IMR-90 (cell line): Measurements from ENCODE around the gene GNAZ. TPM values are rescaled to one million over a fixed set of nuclear protein-coding genes. Genes with fewer than 3 reads are reported as not detected.

Experiments
- ATAC-seq: fragments of 200-7000 bp; cut with Tn5 transposase; 2 replicates; pipeline ENCODE4 v1.9.1; 2020; ENCODE audit warnings: low read depth, mild to moderate bottlenecking, moderate library complexity
- BruUV-seq: library from RNA; stranded (reverse); fragments of 400-500 nt; replicated peaks from 2 replicates; lab custom pipeline; 2021; lab: Mats Ljungman, UMichigan
- CTCF ChIA-PET: fragments of 300-600 bp; formaldehyde crosslinking; extraction: SDS; loops from one replicate; lab custom pipeline; 2021; ENCODE audit warnings: antibody characterized with exemption; lab: Yijun Ruan, JAX
- POLR2A ChIA-PET: fragments of 300-600 bp; sonication (Branson Sonifier 250); formaldehyde crosslinking; loops from one replicate; lab custom pipeline; 2022; ENCODE audit warnings: antibody characterized with exemption; ENCODE audit not compliant: unreplicated experiment; lab: Charles Lee
- DNase-seq: peaks from one replicate; pipeline ENCODE4 v3.0.0; 2013
- H2AFZ ChIP-seq: replicated peaks from 2 replicates; pipeline ENCODE3; 2013; ENCODE audit warnings: low read length, mild to moderate bottlenecking; ENCODE audit not compliant: poor library complexity
- H2AK5ac ChIP-seq: 2 replicates; pipeline ENCODE4 v1.6.1; 2013; ENCODE audit warnings: low read depth, low read length, inconsistent platforms
- H2AK9ac ChIP-seq: replicated peaks from 2 replicates; pipeline ENCODE3; 2013; ENCODE audit warnings: mild to moderate bottlenecking, low read depth, low read length, moderate library complexity; ENCODE audit not compliant: poor library complexity
- H2BK120ac ChIP-seq: 2 replicates; pipeline ENCODE4 v1.6.1; 2013; ENCODE audit warnings: low read depth, low read length, inconsistent platforms
- H2BK15ac ChIP-seq: 3 replicates; pipeline ENCODE4 v1.6.1; 2013; ENCODE audit warnings: low read depth, low read length, inconsistent platforms
- H2BK20ac ChIP-seq: 2 replicates; pipeline ENCODE4 v1.6.1; 2013; ENCODE audit warnings: low read depth, mild to moderate bottlenecking, inconsistent platforms, low read length, moderate library complexity
- H2BK5ac ChIP-seq: 2 replicates; pipeline ENCODE4 v1.6.1; 2013; ENCODE audit warnings: mild to moderate bottlenecking, low read depth, low read length, inconsistent platforms; ENCODE audit not compliant: poor library complexity, severe bottlenecking
- H3K14ac ChIP-seq: replicated peaks from 2 replicates; pipeline ENCODE4 v1.6.1; 2013; ENCODE audit warnings: low read depth, low read length, inconsistent platforms
- H3K18ac ChIP-seq: 2 replicates; pipeline ENCODE4 v1.6.1; 2013; ENCODE audit warnings: low read depth, low read length, control low read depth
- H3K23ac ChIP-seq: 2 replicates; pipeline ENCODE4 v1.6.1; 2013; ENCODE audit warnings: low read depth, low read length, inconsistent platforms
- H3K27ac ChIP-seq: 2 replicates; pipeline ENCODE4 v1.5.1; 2013; ENCODE audit warnings: mild to moderate bottlenecking, control low read depth, low read length; ENCODE audit not compliant: insufficient read depth
- H3K27me3 ChIP-seq: 2 replicates; pipeline ENCODE4 v1.6.1; 2013; ENCODE audit warnings: low read length; ENCODE audit not compliant: control insufficient read depth, insufficient read depth
- H3K36me3 ChIP-seq: 2 replicates; pipeline ENCODE4 v1.6.1; 2013; ENCODE audit warnings: low read length, mixed read lengths; ENCODE audit not compliant: control insufficient read depth, insufficient read depth
- H3K4ac ChIP-seq: 2 replicates; pipeline ENCODE4 v1.6.1; 2013; ENCODE audit warnings: low read depth, low read length, inconsistent platforms
- H3K4me1 ChIP-seq: 2 replicates; pipeline ENCODE4 v1.6.1; 2013; ENCODE audit warnings: low read length, mixed read lengths; ENCODE audit not compliant: control insufficient read depth, insufficient read depth
- H3K4me2 ChIP-seq: 2 replicates; pipeline ENCODE4 v1.6.1; 2013; ENCODE audit warnings: low read depth, mild to moderate bottlenecking, control low read depth, low read length, moderate library complexity
- H3K4me3 ChIP-seq: 2 replicates; pipeline ENCODE4 v1.5.1; 2013; ENCODE audit warnings: low read depth, mild to moderate bottlenecking, control low read depth, low read length, moderate library complexity; ENCODE audit not compliant: insufficient read depth
- H3K56ac ChIP-seq: 2 replicates; pipeline ENCODE4 v1.6.1; 2013; ENCODE audit warnings: low read length, inconsistent platforms; ENCODE audit not compliant: insufficient read depth; ENCODE audit errors: extremely low read depth
- H3K79me1 ChIP-seq, 2 experiments: 2 replicates each; pipeline ENCODE4 v1.6.1; 2013; ENCODE audit warnings: low read length in 2 of 2, inconsistent platforms in 1 of 2, low read depth in 1 of 2
- H3K9ac ChIP-seq: 2 replicates; pipeline ENCODE4 v1.6.1; 2013; ENCODE audit warnings: low read depth, low read length, control low read depth
- H3K9me1 ChIP-seq: 2 replicates; pipeline ENCODE4 v1.6.1; 2013; ENCODE audit warnings: low read length, inconsistent platforms; ENCODE audit not compliant: insufficient read depth
- H3K9me3 ChIP-seq: 2 replicates; pipeline ENCODE4 v1.6.1; 2013; ENCODE audit warnings: low read length; ENCODE audit not compliant: control insufficient read depth, insufficient read depth
- H4K20me1 ChIP-seq: 2 replicates; pipeline ENCODE4 v1.6.1; 2013; ENCODE audit warnings: low read length, inconsistent platforms; ENCODE audit not compliant: insufficient read depth
- H4K5ac ChIP-seq: 2 replicates; pipeline ENCODE4 v1.6.1; 2013; ENCODE audit warnings: mild to moderate bottlenecking, low read depth, low read length, control low read depth
- H4K8ac ChIP-seq, 2 experiments: 2 replicates each; pipeline ENCODE4 v1.6.1; 2013; ENCODE audit warnings: low read depth in 2 of 2, low read length in 2 of 2, control low read depth in 1 of 2, inconsistent platforms in 1 of 2
- H4K91ac ChIP-seq: 2 replicates; pipeline ENCODE4 v1.6.1; 2013; ENCODE audit warnings: low read depth, low read length, inconsistent platforms; ENCODE audit not compliant: insufficient read depth
- BHLHE40 ChIP-seq: fragments of 150-350 bp; IDR thresholded peaks from 2 replicates; pipeline ENCODE4 v1.6.1; 2016; ENCODE audit warnings: mild to moderate bottlenecking, low read depth, low read length
- MAFK ChIP-seq: IDR thresholded peaks from 2 replicates; pipeline ENCODE4 v1.6.1; 2012; ENCODE audit warnings: low read depth, low read length, improper control_type of control experiment
- MAZ ChIP-seq: IDR thresholded peaks from 2 replicates; pipeline ENCODE4 v1.6.1; 2012; ENCODE audit warnings: low read depth, mild to moderate bottlenecking, low read length, improper control_type of control experiment, moderate library complexity, borderline replicate concordance
- NFE2L2 ChIP-seq: fragments of 150-350 bp; IDR thresholded peaks from 2 replicates; pipeline ENCODE4 v1.6.1; 2016; ENCODE audit warnings: low read depth, mild to moderate bottlenecking, low read length
- POLR2A ChIP-seq: IDR thresholded peaks from 2 replicates; pipeline ENCODE4 v1.6.1; 2012; ENCODE audit warnings: mild to moderate bottlenecking, low read depth, low read length
- RFX5 ChIP-seq: IDR thresholded peaks from 2 replicates; pipeline ENCODE4 v1.8.0; 2012; ENCODE audit warnings: low read depth, mild to moderate bottlenecking, low read length, moderate library complexity
- USF2 ChIP-seq: fragments of 150-350 bp; IDR thresholded peaks from 2 replicates; pipeline ENCODE4 v1.6.1; 2017; ENCODE audit warnings: mild to moderate bottlenecking, antibody characterized with exemption, low read length, low read depth
- WGBS, 2 experiments: methylation state at CpG; one replicate each; pipeline versions ENCODE4 v1.1.5 to v1.1.7; 2013; ENCODE audit warnings: missing lambda C conversion rate in 2 of 2; ENCODE audit not compliant: insufficient read length in 1 of 2; ENCODE audit errors: extremely low coverage in 2 of 2; 5-methylcytosine and 5-hydroxymethylcytosine counted together
- dilution Hi-C: fragments of 300-500 bp; cut with HindIII; formaldehyde crosslinking; loops from one replicate; pipeline ENCODE4 v1.14.3; 2018; ENCODE audit warnings: low sequenced_read_pairs; ENCODE audit not compliant: unreplicated experiment
- in situ Hi-C: fragments of 300-500 bp; cut with MboI; formaldehyde crosslinking; loops from 3 replicates; pipeline ENCODE4 v1.14.3; 2019; ENCODE audit warnings: low sequenced_read_pairs, inconsistent platforms, mixed read lengths
- intact Hi-C: fragments of 100-400 bp; cut with micrococcal nuclease; formaldehyde crosslinking; loops from 2 replicates; pipeline ENCODE4 v1.10.0; 2022
- polyA plus RNA-seq, 3 experiments: library from polyadenylated mRNA; depleted of rRNA; stranded (reverse); fragments of >200 nt; gene quantifications; 2 replicates each; pipeline ENCODE4 v1.2.3, GENCODE V29; 2012; ENCODE audit warnings: low replicate concordance in 1 of 3
- total RNA-seq: library from RNA; depleted of rRNA; stranded (reverse); fragments of >200 nt; gene quantifications from 2 replicates; pipeline ENCODE4 v1.2.3, GENCODE V29; 2012

The GNAZ gene
- total and polyA plus RNA-seq, 2 of the 4 experiments (the other 2 are of a cell fraction) = 1.5 to 2.5 TPM

DNA sequence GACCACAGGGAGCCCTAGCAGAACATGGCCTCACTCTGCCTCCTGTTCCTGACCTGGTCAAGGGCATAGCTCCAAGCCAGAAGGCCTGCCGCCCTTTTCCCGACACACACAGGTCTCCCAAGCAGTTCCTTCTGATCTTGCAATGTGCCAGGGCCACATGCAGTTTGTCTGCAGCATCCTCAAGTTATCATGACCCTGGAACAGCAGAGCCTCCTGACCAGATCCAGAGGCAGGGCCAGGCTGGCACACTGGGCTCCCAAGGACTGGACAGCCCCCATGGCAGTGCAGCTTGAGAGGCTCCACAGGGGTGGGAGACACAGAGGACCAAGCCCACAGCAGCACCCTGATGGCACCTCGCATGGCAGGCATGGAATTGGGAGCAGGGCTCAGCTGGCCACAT is 31.2 kb downstream of the GNAZ start:
- Histone ChIP-seq H3K4ac (no peak overlapping the region), H2BK15ac (no peak overlapping the region), H2BK20ac (no peak overlapping the region), H3K14ac (no peak overlapping the region), H4K20me1 (no peaks in the 10 kb centered on the region), H3K4me2 (no peak overlapping the region), H3K9ac (no peak overlapping the region), H2BK5ac (no peak overlapping the region), H2AK5ac (no peak overlapping the region), H3K27me3 (no peaks in the 10 kb centered on the region; the same call in 1 of the 2 replicates), H4K91ac (no peak overlapping the region), H2BK120ac (no peak overlapping the region), H3K18ac (no peak overlapping the region), H2AFZ (no peak overlapping the region), H3K4me3 (no peak overlapping the region), H3K9me1 (no peaks in the 10 kb centered on the region), H3K23ac (no peak overlapping the region), H2AK9ac (peak overlapping the region; percentile 24), H4K8ac (no peak overlapping the region), H3K36me3 (no peaks in the 10 kb centered on the region), H3K9me3 (no peaks in the 10 kb centered on the region), H3K27ac (no peak overlapping the region), H3K4me1 (no peaks in the 10 kb centered on the region), H4K5ac (no peak overlapping the region), H3K79me1 (no peaks in the 10 kb centered on the region), H3K56ac (no peak overlapping the region)
- DNase-seq (no peak), ATAC-seq (no peak)
- intact Hi-C loops (no loop called here), dilution Hi-C loops (no loop called here), in situ Hi-C loops (no loop called here)
- CTCF ChIA-PET = no interaction called here
- POLR2A ChIA-PET = no interaction called here
- 79% methylated on average over 2 of the region's 3 CpGs; no CpG with 5 or more reads in 1 of the 2 experiments for WGBS, 2 experiments
- TF ChIP-seq MAFK (no peak), USF2 (no peak), POLR2A (no peak), MAZ (no peak), NFE2L2 (no peak), RFX5 (no peak), BHLHE40 (no peak)
- BruUV-seq = no TSS peak
